Suprapubic skin (tissue), 4 donors: ENCODE results near the gene NMT2. TPM values are rescaled to one million over a fixed set of nuclear protein-coding genes. Genes with fewer than 3 reads are reported as not detected.

ENCODE experiments used
- DNase-seq, 2 donors: peaks; one replicate each; pipeline ENCODE4 v3.0.0-alpha.2; 2019; ENCODE audit warnings: low spot score in 2 of 2
- H3K27ac ChIP-seq: fragments of 200-600 bp; sonication (generic); one replicate; pipeline ENCODE4 v1.5.1; 2019
- H3K27me3 ChIP-seq: fragments of 200-600 bp; sonication (generic); one replicate; pipeline ENCODE4 v1.5.1; 2019
- H3K36me3 ChIP-seq: fragments of 200-600 bp; sonication (generic); one replicate; pipeline ENCODE4 v1.5.1; 2019
- H3K4me1 ChIP-seq: fragments of 200-600 bp; sonication (generic); one replicate; pipeline ENCODE4 v1.5.1; 2019
- H3K4me3 ChIP-seq: fragments of 200-600 bp; sonication (generic); one replicate; pipeline ENCODE4 v1.5.1; 2019; ENCODE audit warnings: mild to moderate bottlenecking
- H3K9me3 ChIP-seq: fragments of 200-600 bp; sonication (generic); one replicate; pipeline ENCODE4 v1.5.1; 2019
- CTCF ChIP-seq, 2 donors: fragments of 200-600 bp in 1 of 2; fragments of 450-650 bp in 1 of 2; sonication (generic) in 1 of 2; IDR thresholded peaks; one replicate each; pipeline ENCODE4 v1.5.1; 2016 to 2019; ENCODE audit warnings: antibody characterized with exemption in 2 of 2, mild to moderate bottlenecking in 1 of 2, moderate library complexity in 1 of 2
- EP300 ChIP-seq: sonication (generic); formaldehyde crosslinking; IDR thresholded peaks from one replicate; pipeline ENCODE4 v1.6.1; 2017; ENCODE audit warnings: antibody characterized with exemption
- POLR2A ChIP-seq, 2 donors: fragments of 450-650 bp; IDR thresholded peaks; one replicate each; pipeline ENCODE4 v1.6.1; 2017; ENCODE audit warnings: antibody characterized with exemption in 2 of 2, mild to moderate bottlenecking in 2 of 2, moderate library complexity in 2 of 2
- POLR2AphosphoS5 ChIP-seq, 3 donors: sonication (generic); formaldehyde crosslinking; IDR thresholded peaks; one replicate each; pipeline ENCODE4 v1.6.1; 2017; ENCODE audit warnings: antibody characterized with exemption in 3 of 3
- WGBS: methylation state at CpG from one replicate; pipeline ENCODE4 v1.1.5; 2018; 5-methylcytosine and 5-hydroxymethylcytosine counted together
- total RNA-seq, 4 donors: library from RNA; depleted of rRNA; stranded (reverse); fragments of >200 nt; gene quantifications; one replicate each; pipeline ENCODE4 v1.1.0, GENCODE V29; 2016

NMT2 gene
- total RNA-seq, 4 donors from 2014 or later, result 14.1 to 25.5 (median 16.6) TPM

- no peaks in the 10 kb centered on the region for H3K9me3 ChIP-seq
- no peak overlapping the region for H3K27ac ChIP-seq
- no peak for TF ChIP-seq CTCF (IDR thresholded peaks at IDR 0.05)
- no peak for TF ChIP-seq EP300
- TF ChIP-seq POLR2A (IDR thresholded peaks at IDR 0.05), result no peak
- TF ChIP-seq POLR2AphosphoS5 (IDR thresholded peaks at IDR 0.05), result no peak
- WGBS, result 90% methylated on average over 3 of the region's 3 CpGs
- H3K4me1 ChIP-seq, result no peaks in the 10 kb centered on the region
- H3K27me3 ChIP-seq, result no peaks in the 10 kb centered on the region
- no peak for DNase-seq
- no peak overlapping the region for H3K4me3 ChIP-seq
- H3K36me3 ChIP-seq, result peaks cover 57% of the 10 kb centered on the region
Observed at GRCh38 chr10:15124908-15125307, 43.6 kb downstream of the NMT2 start.

GRCh38 chr10:15124190-15124589, 44.3 kb downstream of the NMT2 start:
- DNase-seq, result no peak
- H3K4me1 ChIP-seq, result no peaks in the 10 kb centered on the region
- H3K36me3 ChIP-seq, result peaks cover 58% of the 10 kb centered on the region
- no peak overlapping the region for H3K27ac ChIP-seq
- TF ChIP-seq CTCF (IDR thresholded peaks at IDR 0.05), result no peak
- TF ChIP-seq EP300, result no peak
- no peak for TF ChIP-seq POLR2AphosphoS5 (IDR thresholded peaks at IDR 0.05)
- no peak for TF ChIP-seq POLR2A (IDR thresholded peaks at IDR 0.05)
- H3K9me3 ChIP-seq, result no peaks in the 10 kb centered on the region
- no peaks in the 10 kb centered on the region for H3K27me3 ChIP-seq
- H3K4me3 ChIP-seq, result no peak overlapping the region
- WGBS, result 86% methylated on average over 9 of the region's 9 CpGs

GRCh38 chr10:15123749-15124184, 44.7 kb downstream of the NMT2 start:
- no peaks in the 10 kb centered on the region for H3K9me3 ChIP-seq
- TF ChIP-seq POLR2A (IDR thresholded peaks at IDR 0.05), result no peak
- no peak for TF ChIP-seq EP300
- TF ChIP-seq POLR2AphosphoS5 (IDR thresholded peaks at IDR 0.05), result no peak
- no peak for TF ChIP-seq CTCF (IDR thresholded peaks at IDR 0.05)
- WGBS, result 33% methylated on average over 3 of the region's 3 CpGs
- H3K27ac ChIP-seq, result no peak overlapping the region
- H3K27me3 ChIP-seq, result no peaks in the 10 kb centered on the region
- H3K4me3 ChIP-seq, result no peak overlapping the region
- H3K4me1 ChIP-seq, result no peaks in the 10 kb centered on the region
- DNase-seq, result no peak
- H3K36me3 ChIP-seq, result peaks cover 58% of the 10 kb centered on the region

- no peak for TF ChIP-seq EP300
- TF ChIP-seq POLR2AphosphoS5 (IDR thresholded peaks at IDR 0.05), result no peak
- no peak for TF ChIP-seq CTCF (IDR thresholded peaks at IDR 0.05)
- no peak for TF ChIP-seq POLR2A (IDR thresholded peaks at IDR 0.05)
- peaks cover 61% of the 10 kb centered on the region for H3K36me3 ChIP-seq
- H3K9me3 ChIP-seq, result no peaks in the 10 kb centered on the region
- H3K4me3 ChIP-seq, result no peak overlapping the region
- no peak for DNase-seq
- H3K27ac ChIP-seq, result no peak overlapping the region
- WGBS, result 92% methylated on average over 9 of the region's 9 CpGs
- H3K4me1 ChIP-seq, result no peaks in the 10 kb centered on the region
- H3K27me3 ChIP-seq, result no peaks in the 10 kb centered on the region
Observed at GRCh38 chr10:15122477-15123030, 45.9 kb downstream of the NMT2 start.

GRCh38 chr10:15121707-15122106, 46.8 kb downstream of the NMT2 start:
- no peaks in the 10 kb centered on the region for H3K27me3 ChIP-seq
- H3K9me3 ChIP-seq, result no peaks in the 10 kb centered on the region
- H3K4me3 ChIP-seq, result no peak overlapping the region
- peaks cover 61% of the 10 kb centered on the region for H3K36me3 ChIP-seq
- no peak for DNase-seq
- H3K4me1 ChIP-seq, result no peaks in the 10 kb centered on the region
- WGBS, result 100% methylated on average over 1 of the region's 1 CpG
- no peak overlapping the region for H3K27ac ChIP-seq
- TF ChIP-seq CTCF (IDR thresholded peaks at IDR 0.05), result no peak
- TF ChIP-seq POLR2A (IDR thresholded peaks at IDR 0.05), result no peak
- no peak for TF ChIP-seq EP300
- TF ChIP-seq POLR2AphosphoS5 (IDR thresholded peaks at IDR 0.05), result no peak
